ACC112 (cell line): ENCODE results near the gene ELP4.

Experiments
- H2AFZ ChIP-seq: fragments of 200-600 bp; sonication (generic); one replicate; pipeline ENCODE4 v1.6.0; 2017; ENCODE audit warnings: antibody characterized with exemption, low read length; ENCODE audit not compliant: unreplicated experiment
- H3K27ac ChIP-seq: fragments of 200-600 bp; sonication (generic); 2 replicates; pipeline ENCODE4 v1.5.1; 2014; ENCODE audit warnings: low read depth, mild to moderate bottlenecking, antibody characterized with exemption, low read length, moderate library complexity
- H3K27me3 ChIP-seq: fragments of 200-600 bp; sonication (generic); 2 replicates; pipeline ENCODE4 v1.6.1; 2014; ENCODE audit warnings: mild to moderate bottlenecking, antibody characterized with exemption, low read length, moderate library complexity, mixed read lengths; ENCODE audit not compliant: insufficient read depth
- H3K36me3 ChIP-seq: fragments of 200-600 bp; sonication (generic); 2 replicates; pipeline ENCODE4 v1.6.1; 2016; ENCODE audit warnings: mild to moderate bottlenecking, antibody characterized with exemption, low read length, moderate library complexity, mixed read lengths; ENCODE audit not compliant: insufficient read depth
- H3K4me1 ChIP-seq: fragments of 200-600 bp; sonication (generic); one replicate; pipeline ENCODE4 v1.6.1; 2016; ENCODE audit warnings: low read length, mixed read lengths; ENCODE audit not compliant: insufficient read depth, unreplicated experiment, control insufficient read depth
- H3K4me3 ChIP-seq: fragments of 200-600 bp; sonication (generic); 2 replicates; pipeline ENCODE4 v1.5.1; 2014; ENCODE audit warnings: mild to moderate bottlenecking, low read depth, low read length
- H3K79me2 ChIP-seq: fragments of 200-600 bp; sonication (generic); one replicate; pipeline ENCODE4 v1.6.0; 2016; ENCODE audit warnings: low read length; ENCODE audit not compliant: control insufficient read depth, unreplicated experiment, insufficient read depth

Gene ELP4

GRCh38 chr11:31804312-31805036 lies 294.9 kb downstream of the ELP4 start:
- no peak overlapping the region for H2AFZ ChIP-seq
- H3K27me3 ChIP-seq, result peaks cover 100% of the 10 kb centered on the region
- no peaks in the 10 kb centered on the region for H3K4me1 ChIP-seq
- peak overlapping the region; percentile 48; the same call in 1 of the 2 replicates for H3K4me3 ChIP-seq
- no peak overlapping the region for H3K27ac ChIP-seq
- no peaks in the 10 kb centered on the region for H3K36me3 ChIP-seq
- H3K79me2 ChIP-seq, result no peaks in the 10 kb centered on the region

- H3K79me2 ChIP-seq, result no peaks in the 10 kb centered on the region
- peaks cover 100% of the 10 kb centered on the region for H3K27me3 ChIP-seq
- H3K4me3 ChIP-seq, result 0 out of 2 replicates have a peak overlapping the region, but pooled peaks have one; percentile 48
- no peaks in the 10 kb centered on the region for H3K4me1 ChIP-seq
- no peaks in the 10 kb centered on the region for H3K36me3 ChIP-seq
- no peak overlapping the region for H2AFZ ChIP-seq
- no peak overlapping the region for H3K27ac ChIP-seq
Observed at GRCh38 chr11:31805037-31805628, 295.6 kb downstream of the ELP4 start.

GRCh38 chr11:31805629-31806185 lies 296.1 kb downstream of the ELP4 start:
- Histone ChIP-seq H3K4me3 (no peak overlapping the region), H3K79me2 (no peaks in the 10 kb centered on the region), H3K4me1 (no peaks in the 10 kb centered on the region), H2AFZ (no peak overlapping the region), H3K27me3 (peaks cover 100% of the 10 kb centered on the region), H3K36me3 (no peaks in the 10 kb centered on the region), H3K27ac (no peak overlapping the region)

GRCh38 chr11:31806186-31806927 lies 296.8 kb downstream of the ELP4 start:
- Histone ChIP-seq H3K79me2 (no peaks in the 10 kb centered on the region), H3K36me3 (no peaks in the 10 kb centered on the region), H2AFZ (no peak overlapping the region), H3K27me3 (peaks cover 100% of the 10 kb centered on the region), H3K4me3 (no peak overlapping the region), H3K4me1 (no peaks in the 10 kb centered on the region), H3K27ac (no peak overlapping the region)

GRCh38 chr11:31806928-31807798 lies 297.6 kb downstream of the ELP4 start:
- no peak overlapping the region for H2AFZ ChIP-seq
- no peak overlapping the region for H3K4me3 ChIP-seq
- H3K79me2 ChIP-seq, result no peaks in the 10 kb centered on the region
- no peak overlapping the region for H3K27ac ChIP-seq
- peaks cover 99% of the 10 kb centered on the region for H3K27me3 ChIP-seq
- no peaks in the 10 kb centered on the region for H3K36me3 ChIP-seq
- no peaks in the 10 kb centered on the region for H3K4me1 ChIP-seq

- H3K36me3 ChIP-seq, result no peaks in the 10 kb centered on the region
- no peaks in the 10 kb centered on the region for H3K79me2 ChIP-seq
- no peak overlapping the region for H3K4me3 ChIP-seq
- H3K27ac ChIP-seq, result no peak overlapping the region
- peaks cover 99% of the 10 kb centered on the region for H3K27me3 ChIP-seq
- H3K4me1 ChIP-seq, result no peaks in the 10 kb centered on the region
- H2AFZ ChIP-seq, result no peak overlapping the region
Observed at GRCh38 chr11:31807799-31808667, 298.5 kb downstream of the ELP4 start.

GRCh38 chr11:31808721-31809540 lies 299.4 kb downstream of the ELP4 start:
- H2AFZ ChIP-seq, result no peak overlapping the region
- H3K4me3 ChIP-seq, result no peak overlapping the region

GRCh38 chr11:31809541-31809856 lies 299.9 kb downstream of the ELP4 start:
- H3K27ac ChIP-seq, result no peak overlapping the region
- peaks cover 4% of the 10 kb centered on the region for H3K4me1 ChIP-seq
- H3K4me3 ChIP-seq, result no peak overlapping the region
- no peak overlapping the region for H2AFZ ChIP-seq
- no peaks in the 10 kb centered on the region for H3K36me3 ChIP-seq
- peaks cover 99% of the 10 kb centered on the region for H3K27me3 ChIP-seq
- H3K79me2 ChIP-seq, result no peaks in the 10 kb centered on the region

More at GRCh38 chr11:31808721-31809540, 299.4 kb downstream of the ELP4 start:
- Histone ChIP-seq H3K4me1 (peaks cover 4% of the 10 kb centered on the region), H3K79me2 (no peaks in the 10 kb centered on the region), H3K36me3 (no peaks in the 10 kb centered on the region), H3K27me3 (peaks cover 99% of the 10 kb centered on the region), H3K27ac (no peak overlapping the region)
